Measurements from ENCODE around the gene SLC51B. TPM values are rescaled to one million over a fixed set of nuclear protein-coding genes. Genes with fewer than 3 reads are reported as not detected.

SLC51B gene
- total and polyA plus RNA-seq, 9 of the 15 experiments (the other 6 are each of a cell fraction or from before 2014, with no cell fraction given), result not detected

DNA sequence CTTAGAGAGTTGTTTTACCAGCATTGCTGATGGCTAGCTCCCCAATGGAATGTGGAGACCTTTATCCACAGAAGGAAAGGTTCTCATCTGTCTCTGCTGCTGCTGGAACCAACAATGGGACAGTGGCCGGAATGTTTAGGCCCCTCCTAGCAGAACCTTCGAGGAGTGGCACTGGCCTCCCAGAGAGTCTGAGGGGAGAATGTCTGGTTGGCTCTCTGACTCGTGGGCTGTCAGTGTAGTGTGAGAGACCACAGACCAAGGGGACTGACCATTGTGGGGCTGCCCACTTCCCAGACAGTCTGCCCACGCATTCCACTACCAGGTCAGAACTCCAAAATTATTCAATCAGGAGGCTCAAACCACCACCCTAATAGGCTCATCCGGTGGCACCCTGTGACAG lies 17.5 kb downstream of the SLC51B start (continued):
- TF ChIP-seq, protein P1, sequence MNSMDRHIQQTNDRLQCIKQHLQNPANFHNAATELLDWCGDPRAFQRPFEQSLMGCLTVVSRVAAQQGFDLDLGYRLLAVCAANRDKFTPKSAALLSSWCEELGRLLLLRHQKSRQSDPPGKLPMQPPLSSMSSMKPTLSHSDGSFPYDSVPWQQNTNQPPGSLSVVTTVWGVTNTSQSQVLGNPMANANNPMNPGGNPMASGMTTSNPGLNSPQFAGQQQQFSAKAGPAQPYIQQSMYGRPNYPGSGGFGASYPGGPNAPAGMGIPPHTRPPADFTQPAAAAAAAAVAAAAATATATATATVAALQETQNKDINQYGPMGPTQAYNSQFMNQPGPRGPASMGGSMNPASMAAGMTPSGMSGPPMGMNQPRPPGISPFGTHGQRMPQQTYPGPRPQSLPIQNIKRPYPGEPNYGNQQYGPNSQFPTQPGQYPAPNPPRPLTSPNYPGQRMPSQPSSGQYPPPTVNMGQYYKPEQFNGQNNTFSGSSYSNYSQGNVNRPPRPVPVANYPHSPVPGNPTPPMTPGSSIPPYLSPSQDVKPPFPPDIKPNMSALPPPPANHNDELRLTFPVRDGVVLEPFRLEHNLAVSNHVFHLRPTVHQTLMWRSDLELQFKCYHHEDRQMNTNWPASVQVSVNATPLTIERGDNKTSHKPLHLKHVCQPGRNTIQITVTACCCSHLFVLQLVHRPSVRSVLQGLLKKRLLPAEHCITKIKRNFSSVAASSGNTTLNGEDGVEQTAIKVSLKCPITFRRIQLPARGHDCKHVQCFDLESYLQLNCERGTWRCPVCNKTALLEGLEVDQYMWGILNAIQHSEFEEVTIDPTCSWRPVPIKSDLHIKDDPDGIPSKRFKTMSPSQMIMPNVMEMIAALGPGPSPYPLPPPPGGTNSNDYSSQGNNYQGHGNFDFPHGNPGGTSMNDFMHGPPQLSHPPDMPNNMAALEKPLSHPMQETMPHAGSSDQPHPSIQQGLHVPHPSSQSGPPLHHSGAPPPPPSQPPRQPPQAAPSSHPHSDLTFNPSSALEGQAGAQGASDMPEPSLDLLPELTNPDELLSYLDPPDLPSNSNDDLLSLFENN (IDR thresholded peaks at IDR 0.05; ENCODE audit: low read depth in 2 of 2, low read length in 2 of 2), result no peak
- no peak for TF ChIP-seq RUNX1 (IDR thresholded peaks at IDR 0.05; ENCODE audit: low read depth)
- TF ChIP-seq, protein P2, sequence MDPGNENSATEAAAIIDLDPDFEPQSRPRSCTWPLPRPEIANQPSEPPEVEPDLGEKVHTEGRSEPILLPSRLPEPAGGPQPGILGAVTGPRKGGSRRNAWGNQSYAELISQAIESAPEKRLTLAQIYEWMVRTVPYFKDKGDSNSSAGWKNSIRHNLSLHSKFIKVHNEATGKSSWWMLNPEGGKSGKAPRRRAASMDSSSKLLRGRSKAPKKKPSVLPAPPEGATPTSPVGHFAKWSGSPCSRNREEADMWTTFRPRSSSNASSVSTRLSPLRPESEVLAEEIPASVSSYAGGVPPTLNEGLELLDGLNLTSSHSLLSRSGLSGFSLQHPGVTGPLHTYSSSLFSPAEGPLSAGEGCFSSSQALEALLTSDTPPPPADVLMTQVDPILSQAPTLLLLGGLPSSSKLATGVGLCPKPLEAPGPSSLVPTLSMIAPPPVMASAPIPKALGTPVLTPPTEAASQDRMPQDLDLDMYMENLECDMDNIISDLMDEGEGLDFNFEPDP (CRISPR knock-in tag; IDR thresholded peaks at IDR 0.05), result no peak
- TF ChIP-seq KLF16 (IDR thresholded peaks at IDR 0.05), result no peak
- TF ChIP-seq NR4A1 (CRISPR knock-in tag; IDR thresholded peaks at IDR 0.05), result no peak
- no peak for TF ChIP-seq NR4A1 (tag; IDR thresholded peaks at IDR 0.05)
- no peak for TF ChIP-seq PHF21A (IDR thresholded peaks at IDR 0.05; ENCODE audit: borderline replicate concordance, low read depth)
- no peak for TF ChIP-seq PTTG1 (tag; IDR thresholded peaks at IDR 0.05; ENCODE audit: low read depth)
- TF ChIP-seq ETV5 (CRISPR knock-in tag; IDR thresholded peaks at IDR 0.05; ENCODE audit: low read depth), result no peak
- no peak for TF ChIP-seq ZNF354B (CRISPR knock-in tag; IDR thresholded peaks at IDR 0.05)
- TF ChIP-seq HCFC1 (IDR thresholded peaks at IDR 0.05; ENCODE audit: low read depth, low read length), result no peak
